ENCODE data around the gene TPI1.
A peak's percentile ranks its signal among the peaks of the same experiment; 100 is the strongest.

DNA sequence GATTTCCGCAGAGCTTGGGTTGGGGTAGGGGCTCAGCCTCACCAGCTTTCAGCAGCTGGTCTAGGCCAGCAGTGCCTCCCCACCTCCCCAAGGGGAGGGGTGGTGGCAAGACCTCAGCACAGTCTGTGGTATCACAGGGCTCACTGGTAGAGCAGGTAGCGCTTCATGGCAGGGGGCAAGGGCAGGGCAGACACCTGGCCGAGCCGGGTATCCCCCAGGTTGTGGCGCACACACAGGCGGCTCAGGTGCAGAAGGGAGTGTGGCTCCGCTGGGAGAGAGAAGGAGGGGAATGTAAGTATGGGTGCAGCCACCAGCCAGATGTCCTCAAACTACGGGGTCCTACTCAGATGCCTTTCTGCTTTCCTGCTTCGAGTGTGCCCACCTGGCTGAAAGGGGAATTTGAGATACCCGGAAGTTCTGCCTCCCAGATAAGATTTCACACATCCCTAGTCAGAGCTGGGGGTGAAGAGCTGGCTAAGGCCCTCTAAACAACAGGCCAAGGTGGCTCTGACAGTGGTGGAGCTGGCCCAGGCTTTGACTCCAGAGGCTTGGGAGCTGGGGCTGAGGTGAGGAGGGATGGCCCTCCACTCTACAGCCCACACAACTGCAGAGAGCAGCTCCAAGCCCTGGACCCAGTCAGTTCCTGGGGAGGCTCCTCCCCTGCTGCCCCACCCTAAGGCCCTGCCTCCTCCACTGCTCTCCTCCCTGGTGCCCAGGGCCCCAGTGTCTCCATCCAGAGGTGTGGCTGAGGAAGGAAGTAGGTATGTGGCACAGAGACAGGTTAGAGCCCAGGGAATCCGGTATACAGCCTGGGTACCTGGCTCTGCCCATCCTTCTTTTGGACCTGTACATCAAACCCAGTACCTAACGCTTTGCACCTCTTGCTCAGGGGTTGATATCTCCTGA, 4.0 kb downstream of the TPI1 start:
- TF ChIP-seq, protein P1, sequence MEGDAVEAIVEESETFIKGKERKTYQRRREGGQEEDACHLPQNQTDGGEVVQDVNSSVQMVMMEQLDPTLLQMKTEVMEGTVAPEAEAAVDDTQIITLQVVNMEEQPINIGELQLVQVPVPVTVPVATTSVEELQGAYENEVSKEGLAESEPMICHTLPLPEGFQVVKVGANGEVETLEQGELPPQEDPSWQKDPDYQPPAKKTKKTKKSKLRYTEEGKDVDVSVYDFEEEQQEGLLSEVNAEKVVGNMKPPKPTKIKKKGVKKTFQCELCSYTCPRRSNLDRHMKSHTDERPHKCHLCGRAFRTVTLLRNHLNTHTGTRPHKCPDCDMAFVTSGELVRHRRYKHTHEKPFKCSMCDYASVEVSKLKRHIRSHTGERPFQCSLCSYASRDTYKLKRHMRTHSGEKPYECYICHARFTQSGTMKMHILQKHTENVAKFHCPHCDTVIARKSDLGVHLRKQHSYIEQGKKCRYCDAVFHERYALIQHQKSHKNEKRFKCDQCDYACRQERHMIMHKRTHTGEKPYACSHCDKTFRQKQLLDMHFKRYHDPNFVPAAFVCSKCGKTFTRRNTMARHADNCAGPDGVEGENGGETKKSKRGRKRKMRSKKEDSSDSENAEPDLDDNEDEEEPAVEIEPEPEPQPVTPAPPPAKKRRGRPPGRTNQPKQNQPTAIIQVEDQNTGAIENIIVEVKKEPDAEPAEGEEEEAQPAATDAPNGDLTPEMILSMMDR (IDR thresholded peaks at IDR 0.05), result no peak
- TF ChIP-seq FOXJ3 (CRISPR knock-in tag; IDR thresholded peaks at IDR 0.05; ENCODE audit: borderline replicate concordance) (no peak), CBFB (CRISPR knock-in tag; IDR thresholded peaks at IDR 0.05; ENCODE audit: low read depth) (no peak), TP53 (CRISPR knock-in tag; IDR thresholded peaks at IDR 0.05) (no peak), ZNF232 (CRISPR knock-in tag; IDR thresholded peaks at IDR 0.05) (no peak), NR2C2 (CRISPR knock-in tag; IDR thresholded peaks at IDR 0.05) (no peak)
- TF ChIP-seq, protein P2, sequence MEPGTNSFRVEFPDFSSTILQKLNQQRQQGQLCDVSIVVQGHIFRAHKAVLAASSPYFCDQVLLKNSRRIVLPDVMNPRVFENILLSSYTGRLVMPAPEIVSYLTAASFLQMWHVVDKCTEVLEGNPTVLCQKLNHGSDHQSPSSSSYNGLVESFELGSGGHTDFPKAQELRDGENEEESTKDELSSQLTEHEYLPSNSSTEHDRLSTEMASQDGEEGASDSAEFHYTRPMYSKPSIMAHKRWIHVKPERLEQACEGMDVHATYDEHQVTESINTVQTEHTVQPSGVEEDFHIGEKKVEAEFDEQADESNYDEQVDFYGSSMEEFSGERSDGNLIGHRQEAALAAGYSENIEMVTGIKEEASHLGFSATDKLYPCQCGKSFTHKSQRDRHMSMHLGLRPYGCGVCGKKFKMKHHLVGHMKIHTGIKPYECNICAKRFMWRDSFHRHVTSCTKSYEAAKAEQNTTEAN (CRISPR knock-in tag; IDR thresholded peaks at IDR 0.05), result 0 out of 2 replicates have a peak, but pooled peaks have one; percentile 11
- TF ChIP-seq, protein P3, sequence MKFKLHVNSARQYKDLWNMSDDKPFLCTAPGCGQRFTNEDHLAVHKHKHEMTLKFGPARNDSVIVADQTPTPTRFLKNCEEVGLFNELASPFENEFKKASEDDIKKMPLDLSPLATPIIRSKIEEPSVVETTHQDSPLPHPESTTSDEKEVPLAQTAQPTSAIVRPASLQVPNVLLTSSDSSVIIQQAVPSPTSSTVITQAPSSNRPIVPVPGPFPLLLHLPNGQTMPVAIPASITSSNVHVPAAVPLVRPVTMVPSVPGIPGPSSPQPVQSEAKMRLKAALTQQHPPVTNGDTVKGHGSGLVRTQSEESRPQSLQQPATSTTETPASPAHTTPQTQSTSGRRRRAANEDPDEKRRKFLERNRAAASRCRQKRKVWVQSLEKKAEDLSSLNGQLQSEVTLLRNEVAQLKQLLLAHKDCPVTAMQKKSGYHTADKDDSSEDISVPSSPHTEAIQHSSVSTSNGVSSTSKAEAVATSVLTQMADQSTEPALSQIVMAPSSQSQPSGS (CRISPR knock-in tag; IDR thresholded peaks at IDR 0.05; ENCODE audit: borderline replicate concordance, low read depth), result no peak
- TF ChIP-seq, protein P4, sequence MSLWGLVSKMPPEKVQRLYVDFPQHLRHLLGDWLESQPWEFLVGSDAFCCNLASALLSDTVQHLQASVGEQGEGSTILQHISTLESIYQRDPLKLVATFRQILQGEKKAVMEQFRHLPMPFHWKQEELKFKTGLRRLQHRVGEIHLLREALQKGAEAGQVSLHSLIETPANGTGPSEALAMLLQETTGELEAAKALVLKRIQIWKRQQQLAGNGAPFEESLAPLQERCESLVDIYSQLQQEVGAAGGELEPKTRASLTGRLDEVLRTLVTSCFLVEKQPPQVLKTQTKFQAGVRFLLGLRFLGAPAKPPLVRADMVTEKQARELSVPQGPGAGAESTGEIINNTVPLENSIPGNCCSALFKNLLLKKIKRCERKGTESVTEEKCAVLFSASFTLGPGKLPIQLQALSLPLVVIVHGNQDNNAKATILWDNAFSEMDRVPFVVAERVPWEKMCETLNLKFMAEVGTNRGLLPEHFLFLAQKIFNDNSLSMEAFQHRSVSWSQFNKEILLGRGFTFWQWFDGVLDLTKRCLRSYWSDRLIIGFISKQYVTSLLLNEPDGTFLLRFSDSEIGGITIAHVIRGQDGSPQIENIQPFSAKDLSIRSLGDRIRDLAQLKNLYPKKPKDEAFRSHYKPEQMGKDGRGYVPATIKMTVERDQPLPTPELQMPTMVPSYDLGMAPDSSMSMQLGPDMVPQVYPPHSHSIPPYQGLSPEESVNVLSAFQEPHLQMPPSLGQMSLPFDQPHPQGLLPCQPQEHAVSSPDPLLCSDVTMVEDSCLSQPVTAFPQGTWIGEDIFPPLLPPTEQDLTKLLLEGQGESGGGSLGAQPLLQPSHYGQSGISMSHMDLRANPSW (CRISPR knock-in tag; conservative IDR thresholded peaks at IDR 0.05; ENCODE audit: low read depth), result no peak
- TF ChIP-seq, protein P5, sequence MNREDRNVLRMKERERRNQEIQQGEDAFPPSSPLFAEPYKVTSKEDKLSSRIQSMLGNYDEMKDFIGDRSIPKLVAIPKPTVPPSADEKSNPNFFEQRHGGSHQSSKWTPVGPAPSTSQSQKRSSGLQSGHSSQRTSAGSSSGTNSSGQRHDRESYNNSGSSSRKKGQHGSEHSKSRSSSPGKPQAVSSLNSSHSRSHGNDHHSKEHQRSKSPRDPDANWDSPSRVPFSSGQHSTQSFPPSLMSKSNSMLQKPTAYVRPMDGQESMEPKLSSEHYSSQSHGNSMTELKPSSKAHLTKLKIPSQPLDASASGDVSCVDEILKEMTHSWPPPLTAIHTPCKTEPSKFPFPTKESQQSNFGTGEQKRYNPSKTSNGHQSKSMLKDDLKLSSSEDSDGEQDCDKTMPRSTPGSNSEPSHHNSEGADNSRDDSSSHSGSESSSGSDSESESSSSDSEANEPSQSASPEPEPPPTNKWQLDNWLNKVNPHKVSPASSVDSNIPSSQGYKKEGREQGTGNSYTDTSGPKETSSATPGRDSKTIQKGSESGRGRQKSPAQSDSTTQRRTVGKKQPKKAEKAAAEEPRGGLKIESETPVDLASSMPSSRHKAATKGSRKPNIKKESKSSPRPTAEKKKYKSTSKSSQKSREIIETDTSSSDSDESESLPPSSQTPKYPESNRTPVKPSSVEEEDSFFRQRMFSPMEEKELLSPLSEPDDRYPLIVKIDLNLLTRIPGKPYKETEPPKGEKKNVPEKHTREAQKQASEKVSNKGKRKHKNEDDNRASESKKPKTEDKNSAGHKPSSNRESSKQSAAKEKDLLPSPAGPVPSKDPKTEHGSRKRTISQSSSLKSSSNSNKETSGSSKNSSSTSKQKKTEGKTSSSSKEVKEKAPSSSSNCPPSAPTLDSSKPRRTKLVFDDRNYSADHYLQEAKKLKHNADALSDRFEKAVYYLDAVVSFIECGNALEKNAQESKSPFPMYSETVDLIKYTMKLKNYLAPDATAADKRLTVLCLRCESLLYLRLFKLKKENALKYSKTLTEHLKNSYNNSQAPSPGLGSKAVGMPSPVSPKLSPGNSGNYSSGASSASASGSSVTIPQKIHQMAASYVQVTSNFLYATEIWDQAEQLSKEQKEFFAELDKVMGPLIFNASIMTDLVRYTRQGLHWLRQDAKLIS (CRISPR knock-in tag; IDR thresholded peaks at IDR 0.05; ENCODE audit: borderline replicate concordance), result no peak

Measured in WTC11 (cell line).